Keratinocyte (primary cell): ENCODE data around the gene THG1L.
A peak's percentile ranks its signal among the peaks of the same experiment; 100 is the strongest.

ENCODE experiments used
- EZH2 ChIP-seq: IDR thresholded peaks from one replicate; pipeline ENCODE4 v1.6.1; 2012; ENCODE audit warnings: inconsistent platforms, mild to moderate bottlenecking, low read length, moderate library complexity
- TF ChIP-seq, protein P1 (sequence below), 3 experiments: IDR thresholded peaks in 1 of 3; conservative IDR thresholded peaks in 1 of 3; optimal IDR thresholded peaks in 1 of 3; 2 replicates in 2 of 3; 3 replicates in 1 of 3; pipeline versions ENCODE3 to v1.5.1; 2011; ENCODE audit warnings: low read length in 3 of 3, mild to moderate bottlenecking in 3 of 3, moderate library complexity in 2 of 3, control low read depth in 1 of 3, inconsistent platforms in 1 of 3; ENCODE audit not compliant: insufficient read depth in 2 of 3; ENCODE audit errors: extremely low read depth in 1 of 3

DNA sequence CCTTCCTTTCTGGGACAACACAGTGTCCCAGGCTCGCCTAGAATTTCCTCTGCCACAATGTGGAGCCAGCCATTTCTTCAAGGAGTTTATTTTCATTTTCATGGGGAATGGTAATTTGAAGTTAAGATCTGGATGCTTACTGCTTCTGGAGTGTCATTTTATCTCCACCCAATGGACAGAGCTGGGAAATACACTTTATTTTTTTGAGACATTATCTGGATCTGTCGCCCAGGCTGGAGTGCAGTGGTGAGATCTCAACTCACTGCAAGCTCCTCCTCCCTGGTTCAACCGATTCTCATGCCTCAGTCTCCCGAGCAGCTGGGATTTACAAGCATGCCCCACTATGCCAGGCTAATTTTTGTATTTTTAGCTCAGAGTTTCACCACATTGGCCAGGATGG lies 12.7 kb upstream of the THG1L start:
- TF ChIP-seq, protein P1, sequence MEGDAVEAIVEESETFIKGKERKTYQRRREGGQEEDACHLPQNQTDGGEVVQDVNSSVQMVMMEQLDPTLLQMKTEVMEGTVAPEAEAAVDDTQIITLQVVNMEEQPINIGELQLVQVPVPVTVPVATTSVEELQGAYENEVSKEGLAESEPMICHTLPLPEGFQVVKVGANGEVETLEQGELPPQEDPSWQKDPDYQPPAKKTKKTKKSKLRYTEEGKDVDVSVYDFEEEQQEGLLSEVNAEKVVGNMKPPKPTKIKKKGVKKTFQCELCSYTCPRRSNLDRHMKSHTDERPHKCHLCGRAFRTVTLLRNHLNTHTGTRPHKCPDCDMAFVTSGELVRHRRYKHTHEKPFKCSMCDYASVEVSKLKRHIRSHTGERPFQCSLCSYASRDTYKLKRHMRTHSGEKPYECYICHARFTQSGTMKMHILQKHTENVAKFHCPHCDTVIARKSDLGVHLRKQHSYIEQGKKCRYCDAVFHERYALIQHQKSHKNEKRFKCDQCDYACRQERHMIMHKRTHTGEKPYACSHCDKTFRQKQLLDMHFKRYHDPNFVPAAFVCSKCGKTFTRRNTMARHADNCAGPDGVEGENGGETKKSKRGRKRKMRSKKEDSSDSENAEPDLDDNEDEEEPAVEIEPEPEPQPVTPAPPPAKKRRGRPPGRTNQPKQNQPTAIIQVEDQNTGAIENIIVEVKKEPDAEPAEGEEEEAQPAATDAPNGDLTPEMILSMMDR (optimal IDR thresholded peaks at IDR 0.05 in 1 of 3, IDR thresholded peaks at IDR 0.05 in 1 of 3, conservative IDR thresholded peaks at IDR 0.05 in 1 of 3; ENCODE audit: extremely low read depth in 1 of 3, insufficient read depth in 2 of 3, low read length in 3 of 3): peak; percentile 23 to 50 (median 43)
- TF ChIP-seq EZH2: no peak
